ENCODE data around the gene ZNF337. TPM values are rescaled to one million over a fixed set of nuclear protein-coding genes. Genes with fewer than 3 reads are reported as not detected.
"Not testable (repeated sequence)": the region's sequence is repeated elsewhere in the genome, so short reads cannot be mapped to it uniquely, and the experiment has no call there.

Gene ZNF337
- polyA plus RNA-seq, 12 donors: 16.7 to 32.0 (median 24.3) TPM; not detected in 1

DNA sequence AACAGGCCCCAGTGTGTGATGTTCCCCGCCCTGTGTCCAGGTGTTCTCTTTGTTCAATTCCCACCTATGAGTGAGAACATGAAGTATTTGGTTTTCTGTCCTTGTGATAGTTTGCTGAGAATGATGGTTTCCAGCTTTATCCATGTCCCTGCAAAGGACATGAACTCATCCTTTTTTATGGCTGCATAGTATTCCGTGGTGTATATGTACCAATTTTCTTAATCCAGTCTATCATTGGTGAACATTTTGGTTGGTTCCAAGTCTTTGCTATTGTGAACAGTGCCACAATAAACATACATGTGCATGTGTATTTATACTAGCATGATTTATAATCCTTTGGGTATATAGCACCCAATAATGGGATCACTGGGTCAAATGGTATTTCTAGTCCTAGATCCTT is 66.0 kb downstream of the ZNF337 start:
- not testable (repeated sequence) for DNase-seq

DNA sequence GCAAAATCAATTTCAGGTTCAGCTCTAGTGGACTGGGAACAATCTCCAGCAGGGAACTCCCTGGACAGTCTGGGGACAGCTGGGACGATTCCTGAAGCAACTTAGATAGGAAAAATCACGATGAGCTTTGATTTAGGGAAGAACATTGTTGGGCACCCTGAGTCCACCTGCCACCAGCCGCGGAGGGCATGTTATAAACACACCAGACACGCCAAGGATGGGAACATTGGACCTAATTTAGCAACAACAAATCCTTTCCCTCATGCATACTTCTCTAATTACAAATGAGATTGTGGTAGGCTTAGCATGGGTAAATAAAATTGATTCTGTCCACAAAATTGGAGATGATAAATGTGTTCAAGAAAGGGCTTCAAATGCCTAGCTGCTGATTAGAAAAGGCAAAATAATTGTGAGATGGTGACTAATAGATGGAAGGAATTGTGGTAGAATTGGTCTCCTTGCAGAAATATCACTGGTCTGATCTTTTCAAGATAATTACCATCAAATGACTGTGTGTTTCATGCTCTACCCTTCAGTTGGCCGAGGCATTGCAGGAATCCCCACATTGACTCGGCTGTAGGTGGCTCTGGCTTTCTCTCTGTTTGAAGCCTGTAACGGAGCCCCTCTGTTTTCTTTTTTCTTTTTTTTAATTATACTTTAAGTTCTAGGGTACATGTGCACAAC is 66.7 kb downstream of the ZNF337 start:
- no peak for DNase-seq

DNA sequence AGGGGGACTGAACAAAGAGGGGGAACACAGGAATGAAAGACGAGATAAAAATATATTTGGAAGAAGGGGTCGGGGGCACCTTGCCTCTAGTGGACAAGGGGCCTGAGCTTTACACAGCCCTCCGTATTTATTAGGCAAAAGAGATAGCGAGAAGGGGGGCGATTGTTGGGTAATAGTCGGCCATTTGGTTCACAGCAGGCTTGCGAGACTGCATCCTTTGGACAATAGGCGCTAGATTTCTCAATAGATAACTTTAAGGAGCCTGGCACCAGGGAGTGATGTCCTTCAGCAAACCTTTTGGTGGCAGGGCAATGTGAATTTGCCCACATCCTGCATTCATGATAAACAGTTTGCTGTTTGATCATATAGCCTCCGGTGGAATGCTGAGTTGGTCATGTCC is 69.9 kb downstream of the ZNF337 start:
- no peak for DNase-seq

DNA sequence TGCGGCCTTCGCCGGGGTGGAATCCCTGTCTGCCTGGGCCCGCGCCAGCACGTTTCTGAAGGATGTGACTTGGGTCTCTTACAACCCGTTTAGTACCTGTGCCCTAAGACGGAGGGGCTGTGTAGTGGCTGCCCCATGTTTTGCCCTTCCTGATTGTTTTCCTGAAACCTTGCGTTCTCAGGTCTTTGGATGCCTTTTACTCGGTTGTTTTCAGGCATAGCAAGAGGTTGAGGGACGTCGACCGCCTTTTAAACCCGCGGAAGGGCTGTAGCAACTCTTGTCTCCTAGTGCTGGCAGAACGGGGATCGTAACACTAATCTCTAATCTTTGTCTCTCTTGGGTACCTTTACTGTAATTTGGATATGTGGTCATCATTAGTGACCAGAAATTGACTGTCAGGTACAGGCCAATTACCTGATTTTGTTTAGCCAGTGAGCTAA is 72.1 kb downstream of the ZNF337 start:
- no peak for DNase-seq

Other genes with a start within 250 kb of the ZNF337 start
- 10 to 100 TPM in 11 of 12 donors, not detected in 1; 10.0 to 31.5 (median 12.8) TPM for gene NINL, start 111.3 kb downstream of the ZNF337 start, polyA plus RNA-seq (ENCODE audit: insufficient read length in 12 of 12)
- 1 to 10 TPM in 11 of 12 donors, not detected in 1; 2.6 to 4.4 (median 3.9) TPM for gene NANP, start 72.8 kb downstream of the ZNF337 start, polyA plus RNA-seq (ENCODE audit: insufficient read length in 12 of 12)

Data from muscle of arm (tissue), 12 donors.